ENCODE results near the gene TADA2B. TPM values are rescaled to one million over a fixed set of nuclear protein-coding genes. Genes with fewer than 3 reads are reported as not detected.

TADA2B gene
- total RNA-seq, 5 donors from 2014 or later (not counting 1 experiment from before 2014, with no cell fraction given), result 36.6 to 44.8 (median 42.3) TPM

DNA sequence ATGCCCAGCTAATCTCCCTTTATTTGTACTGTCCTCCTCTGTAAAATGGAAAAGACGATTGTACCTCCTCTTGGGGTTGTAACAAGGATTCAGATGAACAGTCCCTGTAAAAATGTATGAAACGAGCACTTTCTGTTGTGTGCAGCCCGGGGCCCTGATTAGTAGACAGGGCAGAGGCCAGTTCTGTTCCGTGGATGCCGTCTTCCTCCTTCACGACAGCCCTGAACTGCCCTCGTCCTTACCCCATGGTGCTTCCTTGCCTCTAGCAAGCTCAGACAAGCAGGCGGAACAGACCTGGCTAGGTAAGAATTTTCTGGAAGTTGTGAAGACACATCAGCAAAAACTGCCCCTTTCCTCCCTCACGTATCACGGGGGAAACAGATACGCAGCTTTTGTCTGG, 22.3 kb upstream of the TADA2B start:
- CTCF ChIA-PET, result interaction anchor here in 1 of 2 donors (0.8 kb wide), 1 partner anchor 81 kb away, joined by 3 read pairs; no protein-coding TSS in a partner anchor
- peak overlapping the region in 1 of 2 donors; percentile 59 for H3K27ac Mint-ChIP-seq

DNA sequence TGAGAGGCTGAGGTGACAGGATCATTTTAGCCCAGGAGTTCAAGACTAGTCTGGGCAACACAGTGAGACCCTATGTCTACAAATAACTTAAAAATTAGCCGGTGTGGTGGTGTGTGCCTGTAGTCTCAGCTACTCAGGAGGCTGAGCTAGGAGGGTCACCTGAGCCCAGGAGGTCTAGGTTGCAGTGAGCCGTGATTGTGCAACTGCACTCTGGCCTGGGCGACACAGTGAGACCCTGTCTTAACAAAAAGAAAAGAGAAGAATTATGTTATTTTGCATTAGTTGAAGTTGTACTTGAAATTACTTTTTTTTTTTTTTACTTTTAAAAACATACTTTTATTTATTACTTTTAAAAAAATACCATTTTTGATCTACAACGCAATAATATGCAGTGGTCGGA, 21.8 kb upstream of the TADA2B start:
- no peak overlapping the region for H3K4me3 Mint-ChIP-seq
- peaks cover 32% of the 10 kb centered on the region for H3K36me3 Mint-ChIP-seq
- no peaks in the 10 kb centered on the region for H3K9me3 Mint-ChIP-seq
- DNase-seq, result no peak
- POLR2A ChIA-PET, result interaction anchor here in 1 of 2 donors (0.5 kb wide), 1 partner anchor 145 kb away, joined by 3 read pairs; no protein-coding TSS in a partner anchor
- no peaks in the 10 kb centered on the region for H3K9me3 ChIP-seq
- no peak overlapping the region for H3K4me3 ChIP-seq (ENCODE audit: control insufficient read depth in 1 of 2, extremely low read depth in 1 of 2, low read length in 1 of 2)
- CTCF ChIA-PET, result no interaction called here
- no CpG with 5 or more reads among the region's 5 CpGs for WGBS (ENCODE audit: insufficient coverage)
- H3K4me1 ChIP-seq (ENCODE audit: control insufficient read depth in 1 of 2, extremely low read depth in 1 of 2, insufficient read depth in 2 of 2, low read length in 2 of 2), result peaks cover 0 to 3% of the 10 kb centered on the region in 2 experiments
- no peaks in the 10 kb centered on the region for H3K27me3 ChIP-seq (replicated peaks in 1 of 2; ENCODE audit: control insufficient read depth in 2 of 2, extremely low read depth in 1 of 2, insufficient read depth in 2 of 2, low read length in 1 of 2)
- ATAC-seq (replicated peaks in 1 of 4), result no peak
- no peak overlapping the region for H3K27ac ChIP-seq (ENCODE audit: low read length)
- no peaks in the 10 kb centered on the region for H3K4me1 Mint-ChIP-seq
- no peaks in the 10 kb centered on the region for H3K27me3 Mint-ChIP-seq
- H3K36me3 ChIP-seq (ENCODE audit: control insufficient read depth in 2 of 2, extremely low read depth in 1 of 2, insufficient read depth in 1 of 2, low read length in 1 of 2), result peaks cover 31 to 80% of the 10 kb centered on the region in 2 donors
- no peak overlapping the region for H3K27ac Mint-ChIP-seq

More for the DNA sequence above, 22.3 kb upstream of the TADA2B start:
- H3K4me1 ChIP-seq (ENCODE audit: control insufficient read depth in 1 of 2, extremely low read depth in 1 of 2, insufficient read depth in 2 of 2, low read length in 2 of 2), result peaks cover 0 to 3% of the 10 kb centered on the region in 2 experiments
- DNase-seq, result no peak
- H3K27me3 ChIP-seq (replicated peaks in 1 of 2; ENCODE audit: control insufficient read depth in 2 of 2, extremely low read depth in 1 of 2, insufficient read depth in 2 of 2, low read length in 1 of 2), result no peaks in the 10 kb centered on the region
- H3K27ac ChIP-seq (ENCODE audit: low read length), result no peak overlapping the region
- H3K4me1 Mint-ChIP-seq, result no peaks in the 10 kb centered on the region
- no peaks in the 10 kb centered on the region for H3K27me3 Mint-ChIP-seq
- H3K36me3 Mint-ChIP-seq, result peaks cover 32% of the 10 kb centered on the region
- POLR2A ChIA-PET, result interaction anchor here in 1 of 2 donors (0.5 to 0.6 kb wide), 2 partner anchors 36 to 145 kb away, joined by 3 read pairs; no protein-coding TSS in a partner anchor
- H3K4me3 Mint-ChIP-seq, result no peak overlapping the region
- no peaks in the 10 kb centered on the region for H3K9me3 Mint-ChIP-seq
- H3K4me3 ChIP-seq (ENCODE audit: control insufficient read depth in 1 of 2, extremely low read depth in 1 of 2, low read length in 1 of 2), result no peak overlapping the region
- H3K36me3 ChIP-seq (ENCODE audit: control insufficient read depth in 2 of 2, extremely low read depth in 1 of 2, insufficient read depth in 1 of 2, low read length in 1 of 2), result peaks cover 31 to 84% of the 10 kb centered on the region in 2 donors
- no peak for ATAC-seq (replicated peaks in 1 of 4)
- WGBS (ENCODE audit: insufficient coverage), result 100% methylated on average over 6 of the region's 11 CpGs
- H3K9me3 ChIP-seq, result no peaks in the 10 kb centered on the region

GRCh38 chr4:7021930-7022664, 21.1 kb upstream of the TADA2B start:
- POLR2A ChIA-PET, result no interaction called here
- no peaks in the 10 kb centered on the region for H3K9me3 Mint-ChIP-seq
- peaks cover 36% of the 10 kb centered on the region for H3K36me3 Mint-ChIP-seq
- Histone ChIP-seq H3K27ac (ENCODE audit: low read length) (no peak overlapping the region), H3K36me3 (ENCODE audit: control insufficient read depth in 2 of 2, extremely low read depth in 1 of 2, insufficient read depth in 1 of 2, low read length in 1 of 2) (peaks cover 31 to 80% of the 10 kb centered on the region in 2 donors), H3K27me3 (replicated peaks in 1 of 2; ENCODE audit: control insufficient read depth in 2 of 2, extremely low read depth in 1 of 2, insufficient read depth in 2 of 2, low read length in 1 of 2) (no peaks in the 10 kb centered on the region), H3K4me3 (ENCODE audit: control insufficient read depth in 1 of 2, extremely low read depth in 1 of 2, low read length in 1 of 2) (no peak overlapping the region), H3K9me3 (no peaks in the 10 kb centered on the region), H3K4me1 (ENCODE audit: control insufficient read depth in 1 of 2, extremely low read depth in 1 of 2, insufficient read depth in 2 of 2, low read length in 2 of 2) (peaks cover 0 to 3% of the 10 kb centered on the region in 2 experiments)
- H3K27me3 Mint-ChIP-seq, result no peaks in the 10 kb centered on the region
- no peak overlapping the region for H3K4me3 Mint-ChIP-seq
- DNase-seq (no peak), ATAC-seq (replicated peaks in 1 of 4) (no peak)
- CTCF ChIA-PET, result no interaction called here
- 94% methylated on average over 13 of the region's 13 CpGs for WGBS (ENCODE audit: insufficient coverage)
- H3K4me1 Mint-ChIP-seq, result no peaks in the 10 kb centered on the region
- no peak overlapping the region for H3K27ac Mint-ChIP-seq

- no peaks in the 10 kb centered on the region for H3K4me1 Mint-ChIP-seq
- WGBS (ENCODE audit: insufficient coverage), result 92% methylated on average over 16 of the region's 16 CpGs
- no peak overlapping the region for H3K27ac Mint-ChIP-seq
- no peak overlapping the region for H3K27ac ChIP-seq (ENCODE audit: low read length)
- CTCF ChIA-PET, result no interaction called here
- H3K27me3 ChIP-seq (replicated peaks in 1 of 2; ENCODE audit: control insufficient read depth in 2 of 2, extremely low read depth in 1 of 2, insufficient read depth in 2 of 2, low read length in 1 of 2), result no peaks in the 10 kb centered on the region
- ATAC-seq (replicated peaks in 1 of 4) (no peak), DNase-seq (no peak)
- H3K36me3 ChIP-seq (ENCODE audit: control insufficient read depth in 2 of 2, extremely low read depth in 1 of 2, insufficient read depth in 1 of 2, low read length in 1 of 2), result peaks cover 21 to 76% of the 10 kb centered on the region in 2 donors
- H3K36me3 Mint-ChIP-seq, result peaks cover 38% of the 10 kb centered on the region
- H3K9me3 Mint-ChIP-seq, result no peaks in the 10 kb centered on the region
- no peak overlapping the region for H3K4me3 Mint-ChIP-seq
- H3K4me3 ChIP-seq (ENCODE audit: control insufficient read depth in 1 of 2, extremely low read depth in 1 of 2, low read length in 1 of 2), result no peak overlapping the region
- no peaks in the 10 kb centered on the region for H3K27me3 Mint-ChIP-seq
- no peaks in the 10 kb centered on the region for H3K9me3 ChIP-seq
- H3K4me1 ChIP-seq (ENCODE audit: control insufficient read depth in 1 of 2, extremely low read depth in 1 of 2, insufficient read depth in 2 of 2, low read length in 2 of 2), result peaks cover 0 to 3% of the 10 kb centered on the region in 2 experiments
- POLR2A ChIA-PET, result no interaction called here
Measured at GRCh38 chr4:7023486-7023885, 19.7 kb upstream of the TADA2B start.

DNA sequence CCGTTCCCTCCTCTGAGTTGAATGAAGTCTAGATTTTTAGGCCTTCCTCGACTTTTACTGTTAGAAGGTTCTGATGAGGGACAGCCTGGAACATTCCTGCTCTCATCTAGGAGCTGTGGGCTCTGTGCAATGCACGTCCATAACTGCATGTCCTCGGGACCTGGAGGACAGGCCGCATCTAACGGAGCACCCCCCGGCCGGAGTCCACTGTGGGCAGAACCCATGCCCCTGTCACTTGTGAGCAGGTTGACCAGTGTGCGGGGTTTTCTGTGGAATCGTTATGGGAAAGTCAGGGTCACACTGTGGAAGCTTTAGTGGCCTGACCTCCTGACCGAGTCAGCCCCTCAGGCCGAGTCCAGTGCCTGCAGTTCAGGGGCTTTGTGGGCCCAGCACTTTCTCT, 19.3 kb upstream of the TADA2B start:
- ATAC-seq (replicated peaks in 1 of 4) (peak in 1 of 4 experiments; percentile 19), DNase-seq (no peak)
- Mint-ChIP-seq H3K9me3 (no peaks in the 10 kb centered on the region), H3K4me1 (no peaks in the 10 kb centered on the region), H3K36me3 (peaks cover 36% of the 10 kb centered on the region), H3K27me3 (no peaks in the 10 kb centered on the region), H3K4me3 (no peak overlapping the region), H3K27ac (no peak overlapping the region)
- Histone ChIP-seq H3K36me3 (ENCODE audit: control insufficient read depth in 2 of 2, extremely low read depth in 1 of 2, insufficient read depth in 1 of 2, low read length in 1 of 2) (peaks cover 17 to 72% of the 10 kb centered on the region in 2 donors), H3K4me1 (ENCODE audit: control insufficient read depth in 1 of 2, extremely low read depth in 1 of 2, insufficient read depth in 2 of 2, low read length in 2 of 2) (peaks cover 0 to 3% of the 10 kb centered on the region in 2 experiments), H3K9me3 (no peaks in the 10 kb centered on the region), H3K4me3 (ENCODE audit: control insufficient read depth in 1 of 2, extremely low read depth in 1 of 2, low read length in 1 of 2) (no peak overlapping the region), H3K27ac (ENCODE audit: low read length) (no peak overlapping the region), H3K27me3 (replicated peaks in 1 of 2; ENCODE audit: control insufficient read depth in 2 of 2, extremely low read depth in 1 of 2, insufficient read depth in 2 of 2, low read length in 1 of 2) (no peaks in the 10 kb centered on the region)
- 96% methylated on average over 11 of the region's 12 CpGs for WGBS (ENCODE audit: insufficient coverage)
- POLR2A ChIA-PET, result no interaction called here
- CTCF ChIA-PET, result no interaction called here

GRCh38 chr4:7024336-7024890, 18.8 kb upstream of the TADA2B start:
- H3K4me1 Mint-ChIP-seq, result no peaks in the 10 kb centered on the region
- no peak for DNase-seq
- H3K4me3 ChIP-seq (ENCODE audit: control insufficient read depth in 1 of 2, extremely low read depth in 1 of 2, low read length in 1 of 2), result no peak overlapping the region
- H3K27ac ChIP-seq (ENCODE audit: low read length), result no peak overlapping the region
- no peaks in the 10 kb centered on the region for H3K9me3 Mint-ChIP-seq
- ATAC-seq (replicated peaks in 1 of 4), result no peak
- no peak overlapping the region for H3K4me3 Mint-ChIP-seq
- CTCF ChIA-PET, result no interaction called here
- H3K27ac Mint-ChIP-seq, result no peak overlapping the region
- peaks cover 36% of the 10 kb centered on the region for H3K36me3 Mint-ChIP-seq
- no peaks in the 10 kb centered on the region for H3K27me3 Mint-ChIP-seq
- no peaks in the 10 kb centered on the region for H3K27me3 ChIP-seq (replicated peaks in 1 of 2; ENCODE audit: control insufficient read depth in 2 of 2, extremely low read depth in 1 of 2, insufficient read depth in 2 of 2, low read length in 1 of 2)
- POLR2A ChIA-PET, result no interaction called here
- peaks cover 0 to 3% of the 10 kb centered on the region in 2 experiments for H3K4me1 ChIP-seq (ENCODE audit: control insufficient read depth in 1 of 2, extremely low read depth in 1 of 2, insufficient read depth in 2 of 2, low read length in 2 of 2)
- peaks cover 16 to 70% of the 10 kb centered on the region in 2 donors for H3K36me3 ChIP-seq (ENCODE audit: control insufficient read depth in 2 of 2, extremely low read depth in 1 of 2, insufficient read depth in 1 of 2, low read length in 1 of 2)
- WGBS (ENCODE audit: insufficient coverage), result 93% methylated on average over 19 of the region's 19 CpGs
- no peaks in the 10 kb centered on the region for H3K9me3 ChIP-seq
